IPS-18a (cell line): ENCODE data around the gene DIP2C.

Experiments
- H3K27ac ChIP-seq: one replicate; pipeline ENCODE4 v1.5.1; 2013; ENCODE audit warnings: low read length
- H3K27me3 ChIP-seq: one replicate; pipeline ENCODE4 v1.6.1; 2013; ENCODE audit warnings: mild to moderate bottlenecking, low read length; ENCODE audit not compliant: control insufficient read depth, insufficient read depth
- H3K36me3 ChIP-seq: one replicate; pipeline ENCODE4 v1.6.1; 2013; ENCODE audit warnings: low read depth, low read length; ENCODE audit not compliant: control insufficient read depth
- H3K4me1 ChIP-seq: one replicate; pipeline ENCODE4 v1.6.1; 2013; ENCODE audit warnings: low read depth, low read length; ENCODE audit not compliant: control insufficient read depth
- H3K4me3 ChIP-seq: one replicate; pipeline ENCODE4 v1.5.1; 2013; ENCODE audit warnings: low read length
- H3K9ac ChIP-seq: one replicate; pipeline ENCODE4 v1.6.1; 2013; ENCODE audit warnings: mild to moderate bottlenecking, low read length, moderate library complexity
- H3K9me3 ChIP-seq: one replicate; pipeline ENCODE4 v1.6.1; 2013; ENCODE audit warnings: low read depth, low read length; ENCODE audit not compliant: control insufficient read depth

DIP2C gene

GRCh38 chr10:247480-247879 lies 442.0 kb downstream of the DIP2C start:
- Histone ChIP-seq H3K4me3 (no peak overlapping the region), H3K4me1 (no peaks in the 10 kb centered on the region), H3K27ac (no peak overlapping the region), H3K36me3 (peaks cover 37% of the 10 kb centered on the region), H3K9ac (no peak overlapping the region), H3K27me3 (no peaks in the 10 kb centered on the region), H3K9me3 (no peaks in the 10 kb centered on the region)

GRCh38 chr10:246431-246830 lies 443.0 kb downstream of the DIP2C start:
- H3K36me3 ChIP-seq = peaks cover 39% of the 10 kb centered on the region
- no peak overlapping the region for H3K4me3 ChIP-seq

GRCh38 chr10:244227-244626 lies 445.2 kb downstream of the DIP2C start:
- Histone ChIP-seq H3K27me3 (no peaks in the 10 kb centered on the region), H3K9me3 (no peaks in the 10 kb centered on the region), H3K36me3 (peaks cover 30% of the 10 kb centered on the region), H3K4me3 (no peak overlapping the region), H3K9ac (no peak overlapping the region), H3K27ac (no peak overlapping the region), H3K4me1 (no peaks in the 10 kb centered on the region)

More at GRCh38 chr10:246431-246830, 443.0 kb downstream of the DIP2C start:
- Histone ChIP-seq H3K27ac (no peak overlapping the region), H3K4me1 (no peaks in the 10 kb centered on the region), H3K9ac (no peak overlapping the region), H3K9me3 (no peaks in the 10 kb centered on the region), H3K27me3 (no peaks in the 10 kb centered on the region)

- H3K27ac ChIP-seq = no peak overlapping the region
- H3K9me3 ChIP-seq = no peaks in the 10 kb centered on the region
- H3K4me1 ChIP-seq = no peaks in the 10 kb centered on the region
- peaks cover 15% of the 10 kb centered on the region for H3K36me3 ChIP-seq
- no peaks in the 10 kb centered on the region for H3K27me3 ChIP-seq
- H3K9ac ChIP-seq = no peak overlapping the region
- no peak overlapping the region for H3K4me3 ChIP-seq
Observed at GRCh38 chr10:241966-242643, 447.4 kb downstream of the DIP2C start.

- no peaks in the 10 kb centered on the region for H3K9me3 ChIP-seq
- peaks cover 8% of the 10 kb centered on the region for H3K36me3 ChIP-seq
- no peak overlapping the region for H3K9ac ChIP-seq
- H3K4me3 ChIP-seq = no peak overlapping the region
- no peaks in the 10 kb centered on the region for H3K27me3 ChIP-seq
- no peaks in the 10 kb centered on the region for H3K4me1 ChIP-seq
- H3K27ac ChIP-seq = no peak overlapping the region
Observed at GRCh38 chr10:241451-241850, 448.0 kb downstream of the DIP2C start.

- no peaks in the 10 kb centered on the region for H3K4me1 ChIP-seq
- H3K27ac ChIP-seq = no peak overlapping the region
- H3K9me3 ChIP-seq = no peaks in the 10 kb centered on the region
- no peak overlapping the region for H3K4me3 ChIP-seq
- H3K9ac ChIP-seq = no peak overlapping the region
- no peaks in the 10 kb centered on the region for H3K27me3 ChIP-seq
- H3K36me3 ChIP-seq = peaks cover 8% of the 10 kb centered on the region
Observed at GRCh38 chr10:239109-239508, 450.4 kb downstream of the DIP2C start.

- Histone ChIP-seq H3K27ac (no peak overlapping the region), H3K9me3 (no peaks in the 10 kb centered on the region), H3K27me3 (no peaks in the 10 kb centered on the region), H3K4me3 (no peak overlapping the region), H3K4me1 (no peaks in the 10 kb centered on the region), H3K9ac (no peak overlapping the region), H3K36me3 (no peaks in the 10 kb centered on the region)
Observed at GRCh38 chr10:235915-236314, 453.6 kb downstream of the DIP2C start.

GRCh38 chr10:234708-235406 lies 454.6 kb downstream of the DIP2C start:
- H3K27ac ChIP-seq = no peak overlapping the region
- no peaks in the 10 kb centered on the region for H3K36me3 ChIP-seq
- no peaks in the 10 kb centered on the region for H3K4me1 ChIP-seq
- H3K9me3 ChIP-seq = no peaks in the 10 kb centered on the region
- no peak overlapping the region for H3K4me3 ChIP-seq
- H3K27me3 ChIP-seq = no peaks in the 10 kb centered on the region
- no peak overlapping the region for H3K9ac ChIP-seq

- no peak overlapping the region for H3K9ac ChIP-seq
- no peaks in the 10 kb centered on the region for H3K36me3 ChIP-seq
- H3K27ac ChIP-seq = no peak overlapping the region
- H3K4me1 ChIP-seq = no peaks in the 10 kb centered on the region
- no peaks in the 10 kb centered on the region for H3K9me3 ChIP-seq
- no peaks in the 10 kb centered on the region for H3K27me3 ChIP-seq
- H3K4me3 ChIP-seq = no peak overlapping the region
Observed at GRCh38 chr10:232878-233277, 456.6 kb downstream of the DIP2C start.

GRCh38 chr10:232061-232460 lies 457.4 kb downstream of the DIP2C start:
- Histone ChIP-seq H3K9me3 (no peaks in the 10 kb centered on the region), H3K4me1 (no peaks in the 10 kb centered on the region), H3K9ac (no peak overlapping the region), H3K27me3 (no peaks in the 10 kb centered on the region), H3K36me3 (no peaks in the 10 kb centered on the region), H3K27ac (no peak overlapping the region), H3K4me3 (no peak overlapping the region)

- no peaks in the 10 kb centered on the region for H3K9me3 ChIP-seq
- no peak overlapping the region for H3K4me3 ChIP-seq
- H3K27ac ChIP-seq = no peak overlapping the region
- no peak overlapping the region for H3K9ac ChIP-seq
- H3K27me3 ChIP-seq = no peaks in the 10 kb centered on the region
- H3K36me3 ChIP-seq = no peaks in the 10 kb centered on the region
- no peaks in the 10 kb centered on the region for H3K4me1 ChIP-seq
Observed at GRCh38 chr10:230758-231157, 458.7 kb downstream of the DIP2C start.

- Histone ChIP-seq H3K27me3 (no peaks in the 10 kb centered on the region), H3K36me3 (no peaks in the 10 kb centered on the region), H3K4me3 (no peak overlapping the region), H3K4me1 (no peaks in the 10 kb centered on the region), H3K9me3 (no peaks in the 10 kb centered on the region), H3K9ac (no peak overlapping the region), H3K27ac (no peak overlapping the region)
Observed at GRCh38 chr10:228366-228765, 461.1 kb downstream of the DIP2C start.
